B cell (primary cell): ENCODE data around the gene PARP8. TPM values are rescaled to one million over a fixed set of nuclear protein-coding genes. Genes with fewer than 3 reads are reported as not detected.
"Not testable (repeated sequence)": the region's sequence is repeated elsewhere in the genome, so short reads cannot be mapped to it uniquely, and the experiment has no call there.

ENCODE experiments used
- ATAC-seq: fragments of 200-7000 bp; cut with Tn5 transposase; one replicate; pipeline ENCODE4 v1.10.0; 2021; ENCODE audit warnings: low read depth, mild to moderate bottlenecking, moderate number of reproducible peaks, moderate library complexity
- CTCF ChIA-PET: fragments of 350-600 bp; sonication (Branson Sonifier 250); formaldehyde crosslinking; loops from one replicate; lab custom pipeline; 2021; ENCODE audit warnings: antibody characterized with exemption, inconsistent platforms; lab: Charles Lee
- POLR2A ChIA-PET: fragments of 350-600 bp; sonication (Branson Sonifier 250); formaldehyde crosslinking; loops from one replicate; lab custom pipeline; 2021; ENCODE audit warnings: antibody characterized with exemption; lab: Charles Lee
- DNase-seq: peaks from one replicate; pipeline ENCODE4 v3.0.0; 2013
- H2AFZ ChIP-seq: 2 replicates; pipeline ENCODE4 v1.6.1; 2012; ENCODE audit warnings: mild to moderate bottlenecking, low read depth, low read length; ENCODE audit not compliant: insufficient read depth, poor library complexity, severe bottlenecking
- H3K27ac ChIP-seq, 2 donors: 1 replicate in 1 of 2; 2 replicates in 1 of 2; pipeline ENCODE4 v1.5.1; 2012 to 2013; ENCODE audit warnings: low read length in 2 of 2, mild to moderate bottlenecking in 2 of 2, moderate library complexity in 1 of 2
- H3K27me3 ChIP-seq, 4 experiments: fragments of 200-600 bp in 1 of 4; sonication (generic) in 1 of 4; replicated peaks in 1 of 4; 1 replicate in 2 of 4; 2 replicates in 2 of 4; pipeline versions ENCODE4 v1.6.1 to v1.7.0; 2013 to 2016; ENCODE audit warnings: low read length in 3 of 4, mild to moderate bottlenecking in 2 of 4, mixed read lengths in 1 of 4, moderate library complexity in 1 of 4; ENCODE audit not compliant: insufficient read depth in 4 of 4, control insufficient read depth in 3 of 4; ENCODE audit errors: control extremely low read depth in 1 of 4
- H3K36me3 ChIP-seq, 2 experiments: replicated peaks in 1 of 2; 1 replicate in 1 of 2; 2 replicates in 1 of 2; pipeline versions ENCODE4 v1.6.1 to v1.7.1; 2013; ENCODE audit warnings: low read length in 1 of 2; ENCODE audit not compliant: insufficient read depth in 2 of 2, control insufficient read depth in 1 of 2; ENCODE audit errors: control extremely low read depth in 1 of 2, extremely low read depth in 1 of 2
- H3K4me1 ChIP-seq, 2 donors: fragments of 200-600 bp in 1 of 2; sonication (generic) in 1 of 2; 1 replicate in 1 of 2; 2 replicates in 1 of 2; pipeline versions ENCODE4 v1.5.1 to v1.6.1; 2013 to 2017; ENCODE audit warnings: low read length in 2 of 2; ENCODE audit not compliant: control insufficient read depth in 2 of 2, insufficient read depth in 2 of 2
- H3K4me2 ChIP-seq: replicated peaks from 2 replicates; pipeline ENCODE3; 2012; ENCODE audit warnings: mild to moderate bottlenecking, low read depth, low read length; ENCODE audit not compliant: poor library complexity, severe bottlenecking
- H3K4me3 ChIP-seq, 5 experiments: fragments of 200-600 bp in 1 of 5; sonication (generic) in 1 of 5; 1 replicate in 3 of 5; 2 replicates in 2 of 5; pipeline versions ENCODE4 v1.5.1 to v1.7.0; 2011 to 2016; ENCODE audit warnings: low read length in 4 of 5, mild to moderate bottlenecking in 4 of 5, low read depth in 2 of 5, control low read depth in 1 of 5, moderate library complexity in 1 of 5; ENCODE audit not compliant: insufficient read depth in 1 of 5; ENCODE audit errors: control extremely low read depth in 1 of 5, extremely low read depth in 1 of 5
- H3K79me2 ChIP-seq: fragments of 200-600 bp; sonication (generic); one replicate; pipeline ENCODE4 v1.6.0; 2016; ENCODE audit warnings: low read length; ENCODE audit not compliant: control insufficient read depth, insufficient read depth
- H3K9ac ChIP-seq: fragments of 200-600 bp; sonication (generic); 2 replicates; pipeline ENCODE4 v1.6.1; 2017; ENCODE audit warnings: mild to moderate bottlenecking, low read length, moderate library complexity
- H3K9me3 ChIP-seq, 3 donors: one replicate each; pipeline versions ENCODE4 v1.6.1 to v1.7.1; 2013; ENCODE audit warnings: low read length in 2 of 3; ENCODE audit not compliant: control insufficient read depth in 2 of 3, insufficient read depth in 1 of 3; ENCODE audit errors: control extremely low read depth in 1 of 3
- H4K20me1 ChIP-seq: 2 replicates; pipeline ENCODE4 v1.6.0; 2012; ENCODE audit warnings: mild to moderate bottlenecking, low read length; ENCODE audit not compliant: insufficient read depth, control insufficient read depth, poor library complexity, severe bottlenecking
- H3K27ac Mint-ChIP-seq: one replicate; pipeline ENCODE4 v1.8.0; 2021; ENCODE audit warnings: mixed read lengths
- H3K27me3 Mint-ChIP-seq: one replicate; pipeline ENCODE4 v1.8.0; 2021; ENCODE audit warnings: mixed read lengths
- H3K4me1 Mint-ChIP-seq: one replicate; pipeline ENCODE4 v1.8.0; 2021; ENCODE audit warnings: mixed read lengths
- H3K4me3 Mint-ChIP-seq: one replicate; pipeline ENCODE4 v1.8.0; 2021; ENCODE audit warnings: mixed read lengths
- H3K9me3 Mint-ChIP-seq: one replicate; pipeline ENCODE4 v1.8.0; 2022; ENCODE audit warnings: mixed read lengths; ENCODE audit not compliant: insufficient read depth
- CTCF ChIP-seq: fragments of 200-600 bp; IDR thresholded peaks from one replicate; pipeline ENCODE4 v1.8.0; 2022; ENCODE audit warnings: antibody characterized with exemption, mild to moderate bottlenecking
- EZH2 ChIP-seq: IDR thresholded peaks from 2 replicates; pipeline ENCODE4 v1.6.1; 2012; ENCODE audit warnings: borderline replicate concordance, low read depth, mild to moderate bottlenecking, moderate library complexity, low read length; ENCODE audit not compliant: insufficient read depth, poor library complexity, severe bottlenecking
- WGBS: methylation state at CpG from one replicate; pipeline ENCODE4 v1.1.5; 2013; ENCODE audit warnings: missing lambda C conversion rate; ENCODE audit not compliant: insufficient coverage; 5-methylcytosine and 5-hydroxymethylcytosine counted together
- intact Hi-C: fragments of 100-400 bp; cut with micrococcal nuclease; formaldehyde crosslinking; loops from one replicate; pipeline ENCODE4 v1.10.0; 2022
- polyA plus RNA-seq: library from polyadenylated mRNA; depleted of rRNA; stranded (reverse); fragments of >200 nt; gene quantifications from 2 replicates; pipeline ENCODE4 v1.2.3, GENCODE V29; 2012
- total RNA-seq, 2 donors: library from RNA; stranded (reverse); fragments of 120-200 nt in 1 of 2; gene quantifications; 1 replicate in 1 of 2; 2 replicates in 1 of 2; pipeline versions ENCODE4 v1.2.3 to v1.2.4, GENCODE V29; 2013 to 2022

The PARP8 gene
- total and polyA plus RNA-seq, 2 donors (not counting 1 experiment from before 2014, with no cell fraction given) = 36.2 to 83.6 TPM

DNA sequence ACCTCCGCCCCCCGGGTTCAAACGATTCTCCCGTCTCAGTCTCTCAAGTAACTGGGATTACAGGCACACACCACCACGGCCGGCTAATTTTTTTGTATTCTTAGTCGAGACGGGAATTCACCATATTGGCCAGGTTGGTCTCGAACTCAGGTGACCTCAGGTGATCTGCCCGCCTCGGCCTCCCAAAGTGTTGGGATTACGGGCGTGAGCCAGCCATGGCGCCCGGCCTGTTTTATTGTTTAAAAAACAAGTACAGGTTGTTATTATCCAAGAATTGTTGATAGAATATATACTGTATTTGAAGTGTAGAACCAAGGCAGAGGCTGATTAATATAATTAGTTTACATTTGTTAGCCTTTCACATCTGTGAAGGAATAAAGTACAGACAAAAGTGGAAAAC lies 8.9 kb downstream of the PARP8 start:
- Histone ChIP-seq H3K9me3 (no peaks in the 10 kb centered on the region), H3K36me3 (peaks cover 0 to 3% of the 10 kb centered on the region in 2 experiments), H3K27ac (no peak overlapping the region), H3K27me3 (no peaks in the 10 kb centered on the region), H3K79me2 (peaks cover 94% of the 10 kb centered on the region), H3K9ac (no peak overlapping the region), H4K20me1 (peaks cover 8% of the 10 kb centered on the region), H2AFZ (no peak overlapping the region), H3K4me2 (no peak overlapping the region), H3K4me1 (peaks cover 11 to 20% of the 10 kb centered on the region in 2 donors), H3K4me3 (no peak overlapping the region)
- ATAC-seq = no peak
- H3K27ac Mint-ChIP-seq = no peak overlapping the region
- H3K4me1 Mint-ChIP-seq = peaks cover 60% of the 10 kb centered on the region
- no peaks in the 10 kb centered on the region for H3K9me3 Mint-ChIP-seq
- no peaks in the 10 kb centered on the region for H3K27me3 Mint-ChIP-seq
- no peak overlapping the region for H3K4me3 Mint-ChIP-seq
- TF ChIP-seq EZH2 = no peak
- no peak for TF ChIP-seq CTCF
- ChIA-PET CTCF (no interaction called here), POLR2A (no interaction called here)
- DNase-seq = no peak
- intact Hi-C loops = no loop called here
- 100% methylated on average over 11 of the region's 15 CpGs for WGBS

GRCh38 chr5:50679554-50679953 lies 13.1 kb downstream of the PARP8 start:
- H3K27ac Mint-ChIP-seq, ATAC-seq, H3K4me2 ChIP-seq, H3K9ac ChIP-seq, H3K4me1 ChIP-seq, intact Hi-C loops, H4K20me1 ChIP-seq, H3K4me3 Mint-ChIP-seq, H3K27ac ChIP-seq, H2AFZ ChIP-seq, DNase-seq, H3K27me3 Mint-ChIP-seq, CTCF ChIA-PET, H3K9me3 ChIP-seq, H3K27me3 ChIP-seq, H3K4me3 ChIP-seq, H3K36me3 ChIP-seq, H3K9me3 Mint-ChIP-seq, POLR2A ChIA-PET: not testable (repeated sequence)
- WGBS = 100% methylated on average over 1 of the region's 4 CpGs
- H3K4me1 Mint-ChIP-seq = peaks cover 54% of the 10 kb centered on the region
- peaks cover 87% of the 10 kb centered on the region for H3K79me2 ChIP-seq
